GM12865 (cell line): ENCODE results near the gene RGP1.
A peak's percentile ranks its signal among the peaks of the same experiment; 100 is the strongest.

Experiments used
- DNase-seq: peaks from one replicate; pipeline ENCODE4 v3.0.0; 2010; ENCODE audit warnings: low read depth
- H3K4me3 ChIP-seq: 2 replicates; pipeline ENCODE4 v1.5.1; 2011; ENCODE audit warnings: mild to moderate bottlenecking, low read depth, low read length, control low read depth
- CTCF ChIP-seq: IDR thresholded peaks from 2 replicates; pipeline ENCODE4 v1.5.1; 2011; ENCODE audit warnings: low read length, control low read depth, low read depth, inconsistent platforms; ENCODE audit not compliant: insufficient read depth; ENCODE audit errors: missing control alignments

Gene RGP1

DNA sequence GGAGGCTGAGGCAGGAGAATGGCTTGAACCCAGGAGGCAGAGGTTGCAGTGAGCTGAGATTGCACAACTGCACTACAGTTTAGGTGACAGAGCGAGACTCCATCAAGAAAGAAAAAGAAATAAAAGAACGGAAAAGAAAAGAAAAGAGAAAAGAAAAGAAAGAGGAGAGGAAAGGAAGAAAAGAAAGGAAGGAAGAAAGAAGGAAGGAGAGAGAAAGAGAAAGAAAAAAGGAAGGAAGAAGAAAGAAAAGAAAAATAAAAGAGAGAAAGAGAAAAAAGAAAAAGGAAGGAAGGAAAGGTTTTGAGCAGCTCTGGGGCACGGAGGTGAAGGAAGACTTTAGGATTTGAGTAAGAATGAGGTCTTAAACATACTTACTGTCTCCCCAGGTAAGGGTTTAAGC is 35.5 kb upstream of the RGP1 start:
- TF ChIP-seq CTCF: no peak
- DNase-seq: no peak
- H3K4me3 ChIP-seq: no peak overlapping the region

DNA sequence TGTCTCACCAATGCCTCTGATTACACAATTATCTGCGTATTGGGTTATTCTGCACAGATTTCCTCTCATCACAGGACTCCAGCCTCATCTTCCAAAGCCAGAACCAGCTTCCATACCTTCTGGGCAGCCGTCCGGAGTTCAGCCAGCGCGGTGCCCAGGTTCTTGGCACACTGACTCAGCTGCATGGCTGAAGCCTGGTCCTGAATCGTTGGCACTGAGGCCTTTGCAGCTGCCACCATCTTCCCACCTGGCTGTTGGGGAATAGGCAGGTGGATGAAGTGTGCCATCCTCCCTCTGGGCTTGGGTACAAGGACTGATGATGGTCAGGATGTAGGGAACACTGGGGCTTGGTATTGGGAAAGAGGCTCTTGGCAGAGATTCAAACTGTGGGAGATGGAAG is 35.0 kb upstream of the RGP1 start:
- no peak for DNase-seq
- no peak overlapping the region for H3K4me3 ChIP-seq
- no peak for TF ChIP-seq CTCF

DNA sequence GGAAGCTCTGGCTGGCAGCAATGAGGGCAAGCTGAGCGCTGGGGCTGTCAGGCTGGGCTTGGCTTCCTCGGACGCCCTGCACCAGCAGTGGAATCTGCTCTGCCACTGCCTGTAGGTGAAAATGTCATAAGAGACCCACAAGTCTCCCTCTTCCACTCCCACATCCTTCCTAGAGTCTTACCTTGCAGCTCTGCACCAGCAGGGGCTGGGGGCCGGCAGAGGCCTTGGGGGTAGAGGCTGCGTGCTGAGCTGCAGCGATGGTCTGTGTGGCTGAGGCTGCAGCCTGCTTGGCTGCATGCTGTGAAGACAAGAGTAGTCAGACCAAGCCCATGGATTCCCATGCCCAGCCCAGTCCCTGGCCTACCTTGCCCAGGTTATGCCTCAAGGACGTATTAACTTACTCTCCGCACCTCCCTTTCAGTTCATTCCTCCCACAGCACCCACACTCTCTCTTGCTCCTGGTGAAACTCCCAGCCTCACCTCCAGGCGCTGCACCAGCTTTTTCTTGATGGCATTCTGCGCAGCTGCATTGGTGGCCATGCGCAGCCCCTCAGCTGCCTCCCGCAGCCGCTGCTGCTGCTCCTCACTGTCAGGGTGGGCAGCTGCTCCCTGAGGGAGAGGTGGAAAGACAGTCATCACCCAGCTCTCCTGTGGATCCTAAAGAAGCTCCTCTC is 34.4 kb upstream of the RGP1 start:
- TF ChIP-seq CTCF: no peak

GRCh38 chr9:35716230-35716629 is 32.9 kb upstream of the RGP1 start:
- DNase-seq: no peak
- TF ChIP-seq CTCF: no peak
- H3K4me3 ChIP-seq: no peak overlapping the region

More for the DNA sequence above, 34.4 kb upstream of the RGP1 start:
- DNase-seq: no peak
- no peak overlapping the region for H3K4me3 ChIP-seq

DNA sequence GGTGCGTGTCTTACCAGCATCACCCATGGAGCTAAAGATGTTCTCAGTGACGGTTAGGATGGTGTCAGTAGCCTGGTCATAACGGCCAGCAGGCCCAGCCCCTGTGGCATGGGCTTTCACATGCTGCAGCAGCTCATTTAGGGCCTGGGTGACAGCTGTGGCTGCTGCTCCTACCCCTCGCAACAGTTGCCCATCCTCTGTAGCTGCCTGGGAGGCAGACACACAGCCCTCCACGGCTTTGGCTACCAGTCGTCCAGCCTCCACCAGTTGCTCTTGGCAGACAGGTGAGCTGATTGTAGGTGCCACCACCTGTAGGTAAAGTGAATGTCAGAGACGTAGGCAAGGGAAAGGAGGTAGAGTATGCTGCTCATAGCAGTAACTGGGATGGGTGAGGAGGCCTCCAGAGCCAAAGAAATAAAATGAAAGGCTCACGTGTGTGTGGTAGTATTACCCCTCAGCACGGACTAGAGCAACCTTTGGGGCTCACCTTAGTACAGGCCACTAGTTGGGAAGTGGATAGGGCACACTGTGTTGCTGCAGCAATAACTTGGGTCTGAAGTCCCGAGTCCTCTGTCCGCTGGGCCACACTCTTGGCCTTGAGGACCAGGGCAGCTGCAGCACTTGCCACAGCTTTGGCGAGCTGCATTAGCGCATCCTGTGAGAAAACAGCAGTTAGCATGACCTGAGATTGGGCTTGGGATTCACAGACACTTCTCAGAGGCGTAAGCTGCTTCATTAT is 31.8 kb upstream of the RGP1 start:
- TF ChIP-seq CTCF: no peak

GRCh38 chr9:35718721-35719511 is 30.2 kb upstream of the RGP1 start:
- TF ChIP-seq CTCF: no peak
- H3K4me3 ChIP-seq: no peak overlapping the region
- DNase-seq: peak; percentile 24

More for the DNA sequence above, 31.8 kb upstream of the RGP1 start:
- H3K4me3 ChIP-seq: no peak overlapping the region
- DNase-seq: no peak
